Activated CD4-positive, alpha-beta T cell treated with anti-CD3 and anti-CD28 coated beads, Interleukin-2, Interleukin-6, amounts not matched to agents 100 ng/mL and 50 ng/mL, durations not matched to agents 16 hours and 8 hours (primary cell): ENCODE data around the gene FOXO3B.
A peak's percentile ranks its signal among the peaks of the same experiment; 100 is the strongest.
"Not testable (repeated sequence)": the region's sequence is repeated elsewhere in the genome, so short reads cannot be mapped to it uniquely, and the experiment has no call there.

Experiments used
- DNase-seq: peaks from one replicate; pipeline ENCODE4 v3.0.0-alpha.2; 2020

FOXO3B gene

DNA sequence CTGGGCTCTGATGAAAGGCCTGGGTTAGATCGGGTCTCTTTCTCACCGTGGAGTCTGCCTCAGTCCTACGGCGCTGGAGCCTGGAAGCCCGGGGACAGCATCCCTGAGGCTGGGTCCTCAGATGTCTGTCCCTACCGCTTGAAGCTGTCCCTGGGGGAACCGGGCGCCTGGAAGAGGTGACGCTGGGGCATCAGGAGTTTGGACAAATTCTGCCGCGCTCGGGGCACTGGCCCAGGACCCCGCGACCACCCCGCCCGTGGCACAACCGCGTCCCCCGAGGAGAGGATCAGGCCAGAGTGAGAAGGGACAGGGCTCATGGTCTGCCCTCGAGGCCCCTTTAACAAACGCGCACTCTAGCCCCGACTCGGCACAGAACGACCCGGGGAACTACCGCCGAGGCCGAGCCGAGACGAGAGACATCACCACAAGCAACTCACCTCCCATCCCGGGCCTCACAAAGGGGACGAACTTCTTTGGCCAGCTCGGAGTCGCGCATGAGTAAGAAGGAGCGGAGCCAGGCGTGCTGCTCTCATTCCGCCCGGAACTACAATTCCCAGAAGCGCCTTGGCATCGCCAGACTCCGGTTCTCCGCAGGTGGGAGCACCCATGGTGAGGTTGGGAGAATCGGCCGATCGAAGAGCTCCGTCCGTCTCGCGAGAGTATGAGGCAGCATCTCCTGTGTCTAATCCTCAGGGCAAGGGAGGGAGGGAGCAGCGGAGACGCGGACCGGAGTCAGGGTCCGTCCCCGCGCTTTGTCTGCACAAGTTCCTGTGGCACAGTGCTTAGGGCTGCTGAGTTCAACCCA, at the start of gene FOXO3B:
FOXO3B (minus strand) TSS at position 548 of the 805 bp plus-strand sequence. CDS start 663 bp downstream, outside the sequence.
- DNase-seq: peak; percentile 82

- not testable (repeated sequence) for DNase-seq
These were observed 41.4 kb upstream of the FOXO3B start for GRCh38 chr17:18723509-18723908.

GRCh38 chr17:18722612-18723011, 40.5 kb upstream of the FOXO3B start:
- not testable (repeated sequence) for DNase-seq

GRCh38 chr17:18721775-18722547, 39.8 kb upstream of the FOXO3B start:
- DNase-seq: not testable (repeated sequence)

- DNase-seq: not testable (repeated sequence)
These were observed 37.5 kb upstream of the FOXO3B start for GRCh38 chr17:18719428-18720110.

DNA sequence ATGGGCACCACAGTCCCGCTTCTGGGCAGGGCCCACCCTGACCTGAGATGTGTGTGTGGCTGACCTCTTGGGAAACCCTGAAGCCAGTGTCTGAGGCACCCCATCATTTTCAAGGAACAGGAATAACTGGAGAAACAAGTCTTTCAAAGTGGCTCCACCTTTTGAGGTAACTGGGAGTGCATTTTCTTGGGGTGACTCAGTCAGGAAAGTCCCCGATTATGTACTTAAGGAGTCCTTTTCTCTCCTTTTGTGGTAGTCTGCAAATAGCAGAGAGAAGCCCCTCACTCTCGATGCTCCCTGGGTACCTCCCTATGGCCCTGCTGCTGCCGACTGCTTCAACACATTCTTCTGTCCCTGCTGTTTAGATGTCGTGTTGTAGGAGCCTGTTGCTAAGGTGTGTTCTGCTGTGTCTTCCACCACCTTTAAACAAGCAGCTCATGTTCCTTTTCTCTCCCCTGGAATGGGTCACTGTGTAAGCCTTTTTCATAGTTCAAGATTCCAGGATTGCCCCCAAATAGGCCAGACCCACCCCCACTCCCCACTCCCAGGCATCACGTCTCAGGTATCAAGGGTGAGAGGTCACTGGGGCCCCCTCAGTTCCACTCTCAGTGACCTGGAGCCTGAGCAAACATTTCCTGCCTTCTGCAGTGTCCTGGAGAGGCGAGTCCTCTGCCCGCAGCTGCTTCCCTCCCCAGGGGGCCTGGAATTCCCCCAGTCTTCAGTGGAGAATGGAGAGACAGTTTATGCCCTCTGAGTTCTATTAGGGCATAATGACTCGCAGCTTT, 36.7 kb upstream of the FOXO3B start:
- DNase-seq: peak; percentile 13

GRCh38 chr17:18712354-18712999, 30.4 kb upstream of the FOXO3B start:
- peak; percentile 67 for DNase-seq

GRCh38 chr17:18708215-18708614, 26.1 kb upstream of the FOXO3B start:
- DNase-seq: not testable (repeated sequence)

- not testable (repeated sequence) for DNase-seq
These were observed 23.8 kb upstream of the FOXO3B start for GRCh38 chr17:18705955-18706354.

DNA sequence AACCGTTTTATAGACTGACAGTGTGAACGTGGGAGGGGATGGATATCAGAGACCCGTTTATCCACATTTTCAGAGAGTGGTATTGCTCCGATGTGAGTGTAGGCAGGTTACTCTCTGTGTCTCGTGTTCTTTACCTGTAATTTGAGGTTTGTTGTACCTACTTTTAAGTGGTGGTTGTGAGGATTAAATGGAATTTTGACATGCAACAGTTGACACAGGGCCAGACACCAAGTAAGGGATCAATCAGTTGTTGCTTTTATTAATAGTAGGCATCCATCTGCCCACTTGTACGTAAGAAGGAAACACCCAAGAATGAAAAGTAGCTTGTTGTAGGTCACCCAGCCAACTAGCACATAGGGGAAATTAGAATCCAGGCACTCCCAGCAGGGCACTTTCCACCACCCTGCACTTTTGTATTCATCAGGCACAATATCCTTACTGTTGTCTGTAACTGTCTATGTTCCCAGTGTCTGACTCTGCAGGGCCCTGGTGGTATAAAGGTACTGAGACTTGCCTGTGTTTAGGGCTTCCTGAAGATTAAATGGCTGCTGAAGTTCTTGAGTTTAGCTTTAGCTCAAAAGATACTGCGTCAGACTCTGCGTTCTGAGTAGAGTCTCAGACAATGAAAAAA, 16.5 kb upstream of the FOXO3B start:
- DNase-seq: not testable (repeated sequence)

- not testable (repeated sequence) for DNase-seq
These were observed 13.0 kb upstream of the FOXO3B start for GRCh38 chr17:18695143-18695542.

DNA sequence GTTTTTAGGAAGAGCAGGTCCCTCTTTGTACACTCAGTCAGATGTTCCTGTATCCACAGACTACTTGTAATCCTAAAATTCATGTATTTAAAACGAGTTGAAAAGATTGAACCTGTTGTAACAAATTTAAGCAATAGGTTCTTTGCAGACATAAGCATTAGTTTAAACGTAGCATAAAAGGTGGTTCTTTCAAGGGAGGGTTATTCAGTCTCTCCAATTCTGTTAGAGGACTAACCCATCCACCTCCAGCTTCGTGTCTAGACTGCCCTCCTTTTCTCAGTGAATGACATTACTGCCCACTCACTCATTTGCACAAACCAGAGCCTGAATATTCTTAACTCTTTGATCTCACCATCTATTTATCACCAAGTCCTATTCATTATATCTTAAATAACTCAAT, 554 bp upstream of the FOXO3B start:
- DNase-seq: not testable (repeated sequence)

GRCh38 chr17:18677381-18677780, 4.7 kb downstream of the FOXO3B start:
- DNase-seq: not testable (repeated sequence)

GRCh38 chr17:18676928-18677327, 5.2 kb downstream of the FOXO3B start:
- not testable (repeated sequence) for DNase-seq

- not testable (repeated sequence) for DNase-seq
These were observed 9.5 kb downstream of the FOXO3B start for GRCh38 chr17:18672395-18673227.

DNA sequence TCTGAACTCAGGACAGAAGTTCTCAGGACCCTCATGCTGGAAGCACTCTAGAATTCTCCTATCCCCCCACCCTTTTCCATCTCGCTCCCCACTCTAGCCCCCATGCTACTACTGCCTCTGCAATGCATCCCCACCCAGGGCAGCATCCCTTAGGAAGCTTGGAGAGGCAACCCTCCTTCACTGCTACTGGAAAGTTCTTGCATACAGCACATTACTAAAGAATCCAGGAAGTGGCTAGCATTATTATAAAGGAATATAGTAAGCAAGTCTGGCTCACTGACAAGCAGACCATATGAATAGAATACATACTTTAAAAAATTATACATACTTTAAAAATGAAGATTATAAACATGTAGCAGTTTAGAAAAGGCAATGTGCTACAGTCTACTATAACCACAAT, 13.5 kb downstream of the FOXO3B start:
- DNase-seq: not testable (repeated sequence)

GRCh38 chr17:18667535-18667934, 14.6 kb downstream of the FOXO3B start:
- not testable (repeated sequence) for DNase-seq

- not testable (repeated sequence) for DNase-seq
These were observed 15.8 kb downstream of the FOXO3B start for GRCh38 chr17:18666326-18666725.

- DNase-seq: not testable (repeated sequence)
These were observed 20.0 kb downstream of the FOXO3B start for GRCh38 chr17:18661924-18662624.

DNA sequence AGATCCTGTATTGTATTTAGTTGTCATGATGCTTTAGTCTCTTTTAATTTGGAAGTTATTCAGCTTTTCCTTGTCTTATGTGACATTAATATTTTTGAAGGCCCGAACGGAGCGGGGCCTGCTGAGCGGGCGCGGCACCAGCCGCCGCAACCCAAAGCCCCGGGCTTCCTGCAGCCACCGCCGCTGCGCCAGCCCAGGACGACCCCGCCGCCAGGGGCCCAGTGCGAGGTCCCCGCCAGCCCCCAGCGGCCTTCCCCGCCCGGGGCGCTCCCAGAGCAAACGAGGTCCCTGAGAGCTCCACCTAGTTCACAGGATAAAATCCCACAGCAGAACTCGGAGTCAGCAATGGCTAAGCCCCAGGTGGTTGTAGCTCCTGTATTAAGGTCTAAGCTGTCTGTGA, 32.0 kb downstream of the FOXO3B start:
- DNase-seq: not testable (repeated sequence)
